ENCODE measurements around the gene DNAJC5. TPM values are rescaled to one million over a fixed set of nuclear protein-coding genes. Genes with fewer than 3 reads are reported as not detected.

DNAJC5 gene
- total and polyA plus RNA-seq, 2 experiments from 2014 or later: 7.1 to 33.5 TPM

DNA sequence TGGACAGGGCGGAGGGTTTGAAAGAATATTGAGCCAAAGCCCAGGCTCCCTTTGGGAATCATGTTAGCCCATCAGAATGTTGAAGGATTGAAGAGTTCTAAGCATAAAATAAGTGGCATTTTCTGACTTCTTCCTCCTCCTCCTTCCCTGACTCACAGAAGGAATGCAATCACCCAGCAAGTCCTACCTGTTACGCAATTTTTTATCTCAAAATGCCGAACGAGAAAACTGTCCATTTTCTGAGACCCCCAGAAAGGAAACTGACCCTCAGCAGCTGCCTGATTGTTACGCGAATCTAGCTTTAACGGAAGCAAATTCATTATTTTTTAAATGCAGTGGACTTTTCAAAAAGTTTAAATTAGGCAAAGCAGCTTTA is 4.7 kb upstream of the DNAJC5 start (continued):
- TF ChIP-seq, protein P1, sequence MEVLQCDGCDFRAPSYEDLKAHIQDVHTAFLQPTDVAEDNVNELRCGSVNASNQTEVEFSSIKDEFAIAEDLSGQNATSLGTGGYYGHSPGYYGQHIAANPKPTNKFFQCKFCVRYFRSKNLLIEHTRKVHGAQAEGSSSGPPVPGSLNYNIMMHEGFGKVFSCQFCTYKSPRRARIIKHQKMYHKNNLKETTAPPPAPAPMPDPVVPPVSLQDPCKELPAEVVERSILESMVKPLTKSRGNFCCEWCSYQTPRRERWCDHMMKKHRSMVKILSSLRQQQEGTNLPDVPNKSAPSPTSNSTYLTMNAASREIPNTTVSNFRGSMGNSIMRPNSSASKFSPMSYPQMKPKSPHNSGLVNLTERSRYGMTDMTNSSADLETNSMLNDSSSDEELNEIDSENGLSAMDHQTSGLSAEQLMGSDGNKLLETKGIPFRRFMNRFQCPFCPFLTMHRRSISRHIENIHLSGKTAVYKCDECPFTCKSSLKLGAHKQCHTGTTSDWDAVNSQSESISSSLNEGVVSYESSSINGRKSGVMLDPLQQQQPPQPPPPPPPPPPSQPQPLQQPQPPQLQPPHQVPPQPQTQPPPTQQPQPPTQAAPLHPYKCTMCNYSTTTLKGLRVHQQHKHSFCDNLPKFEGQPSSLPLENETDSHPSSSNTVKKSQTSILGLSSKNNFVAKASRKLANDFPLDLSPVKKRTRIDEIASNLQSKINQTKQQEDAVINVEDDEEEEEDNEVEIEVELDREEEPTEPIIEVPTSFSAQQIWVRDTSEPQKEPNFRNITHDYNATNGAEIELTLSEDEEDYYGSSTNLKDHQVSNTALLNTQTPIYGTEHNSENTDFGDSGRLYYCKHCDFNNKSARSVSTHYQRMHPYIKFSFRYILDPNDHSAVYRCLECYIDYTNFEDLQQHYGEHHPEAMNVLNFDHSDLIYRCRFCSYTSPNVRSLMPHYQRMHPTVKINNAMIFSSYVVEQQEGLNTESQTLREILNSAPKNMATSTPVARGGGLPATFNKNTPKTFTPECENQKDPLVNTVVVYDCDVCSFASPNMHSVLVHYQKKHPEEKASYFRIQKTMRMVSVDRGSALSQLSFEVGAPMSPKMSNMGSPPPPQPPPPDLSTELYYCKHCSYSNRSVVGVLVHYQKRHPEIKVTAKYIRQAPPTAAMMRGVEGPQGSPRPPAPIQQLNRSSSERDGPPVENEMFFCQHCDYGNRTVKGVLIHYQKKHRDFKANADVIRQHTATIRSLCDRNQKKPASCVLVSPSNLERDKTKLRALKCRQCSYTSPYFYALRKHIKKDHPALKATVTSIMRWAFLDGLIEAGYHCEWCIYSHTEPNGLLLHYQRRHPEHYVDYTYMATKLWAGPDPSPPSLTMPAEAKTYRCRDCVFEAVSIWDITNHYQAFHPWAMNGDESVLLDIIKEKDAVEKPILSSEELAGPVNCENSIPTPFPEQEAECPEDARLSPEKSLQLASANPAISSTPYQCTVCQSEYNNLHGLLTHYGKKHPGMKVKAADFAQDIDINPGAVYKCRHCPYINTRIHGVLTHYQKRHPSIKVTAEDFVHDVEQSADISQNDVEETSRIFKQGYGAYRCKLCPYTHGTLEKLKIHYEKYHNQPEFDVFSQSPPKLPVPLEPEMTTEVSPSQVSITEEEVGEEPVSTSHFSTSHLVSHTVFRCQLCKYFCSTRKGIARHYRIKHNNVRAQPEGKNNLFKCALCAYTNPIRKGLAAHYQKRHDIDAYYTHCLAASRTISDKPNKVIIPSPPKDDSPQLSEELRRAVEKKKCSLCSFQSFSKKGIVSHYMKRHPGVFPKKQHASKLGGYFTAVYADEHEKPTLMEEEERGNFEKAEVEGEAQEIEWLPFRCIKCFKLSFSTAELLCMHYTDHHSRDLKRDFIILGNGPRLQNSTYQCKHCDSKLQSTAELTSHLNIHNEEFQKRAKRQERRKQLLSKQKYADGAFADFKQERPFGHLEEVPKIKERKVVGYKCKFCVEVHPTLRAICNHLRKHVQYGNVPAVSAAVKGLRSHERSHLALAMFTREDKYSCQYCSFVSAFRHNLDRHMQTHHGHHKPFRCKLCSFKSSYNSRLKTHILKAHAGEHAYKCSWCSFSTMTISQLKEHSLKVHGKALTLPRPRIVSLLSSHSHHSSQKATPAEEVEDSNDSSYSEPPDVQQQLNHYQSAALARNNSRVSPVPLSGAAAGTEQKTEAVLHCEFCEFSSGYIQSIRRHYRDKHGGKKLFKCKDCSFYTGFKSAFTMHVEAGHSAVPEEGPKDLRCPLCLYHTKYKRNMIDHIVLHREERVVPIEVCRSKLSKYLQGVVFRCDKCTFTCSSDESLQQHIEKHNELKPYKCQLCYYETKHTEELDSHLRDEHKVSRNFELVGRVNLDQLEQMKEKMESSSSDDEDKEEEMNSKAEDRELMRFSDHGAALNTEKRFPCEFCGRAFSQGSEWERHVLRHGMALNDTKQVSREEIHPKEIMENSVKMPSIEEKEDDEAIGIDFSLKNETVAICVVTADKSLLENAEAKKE (CRISPR knock-in tag; IDR thresholded peaks at IDR 0.05): no peak
- TF ChIP-seq, protein P2, sequence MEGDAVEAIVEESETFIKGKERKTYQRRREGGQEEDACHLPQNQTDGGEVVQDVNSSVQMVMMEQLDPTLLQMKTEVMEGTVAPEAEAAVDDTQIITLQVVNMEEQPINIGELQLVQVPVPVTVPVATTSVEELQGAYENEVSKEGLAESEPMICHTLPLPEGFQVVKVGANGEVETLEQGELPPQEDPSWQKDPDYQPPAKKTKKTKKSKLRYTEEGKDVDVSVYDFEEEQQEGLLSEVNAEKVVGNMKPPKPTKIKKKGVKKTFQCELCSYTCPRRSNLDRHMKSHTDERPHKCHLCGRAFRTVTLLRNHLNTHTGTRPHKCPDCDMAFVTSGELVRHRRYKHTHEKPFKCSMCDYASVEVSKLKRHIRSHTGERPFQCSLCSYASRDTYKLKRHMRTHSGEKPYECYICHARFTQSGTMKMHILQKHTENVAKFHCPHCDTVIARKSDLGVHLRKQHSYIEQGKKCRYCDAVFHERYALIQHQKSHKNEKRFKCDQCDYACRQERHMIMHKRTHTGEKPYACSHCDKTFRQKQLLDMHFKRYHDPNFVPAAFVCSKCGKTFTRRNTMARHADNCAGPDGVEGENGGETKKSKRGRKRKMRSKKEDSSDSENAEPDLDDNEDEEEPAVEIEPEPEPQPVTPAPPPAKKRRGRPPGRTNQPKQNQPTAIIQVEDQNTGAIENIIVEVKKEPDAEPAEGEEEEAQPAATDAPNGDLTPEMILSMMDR (conservative IDR thresholded peaks at IDR 0.05; ENCODE audit: low read depth in 2 of 2): no peak
- TF ChIP-seq JUNB (IDR thresholded peaks at IDR 0.05; ENCODE audit: unreplicated experiment) (no peak), CREB1 (CRISPR knock-in tag; IDR thresholded peaks at IDR 0.05; ENCODE audit: low read depth) (no peak), ZNF114 (CRISPR knock-in tag; IDR thresholded peaks at IDR 0.05) (no peak), EZH2 (IDR thresholded peaks at IDR 0.05; ENCODE audit: low read depth, unreplicated experiment) (no peak), STAT1 (IDR thresholded peaks at IDR 0.05; ENCODE audit: unreplicated experiment) (no peak), POLR2AphosphoS5 (IDR thresholded peaks at IDR 0.05; ENCODE audit: low read depth) (no peak), EZH2phosphoT487 (IDR thresholded peaks at IDR 0.05; ENCODE audit: unreplicated experiment) (no peak), ZNF331 (CRISPR knock-in tag; IDR thresholded peaks at IDR 0.05; ENCODE audit: low read depth) (no peak)
- TF ChIP-seq, protein P3, sequence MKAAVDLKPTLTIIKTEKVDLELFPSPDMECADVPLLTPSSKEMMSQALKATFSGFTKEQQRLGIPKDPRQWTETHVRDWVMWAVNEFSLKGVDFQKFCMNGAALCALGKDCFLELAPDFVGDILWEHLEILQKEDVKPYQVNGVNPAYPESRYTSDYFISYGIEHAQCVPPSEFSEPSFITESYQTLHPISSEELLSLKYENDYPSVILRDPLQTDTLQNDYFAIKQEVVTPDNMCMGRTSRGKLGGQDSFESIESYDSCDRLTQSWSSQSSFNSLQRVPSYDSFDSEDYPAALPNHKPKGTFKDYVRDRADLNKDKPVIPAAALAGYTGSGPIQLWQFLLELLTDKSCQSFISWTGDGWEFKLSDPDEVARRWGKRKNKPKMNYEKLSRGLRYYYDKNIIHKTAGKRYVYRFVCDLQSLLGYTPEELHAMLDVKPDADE (IDR thresholded peaks at IDR 0.05): no peak
